Peyer's patch (tissue), 4 donors: ENCODE data around the gene P2RY6.

ENCODE experiments used
- POLR2A ChIP-seq, 2 donors: fragments of 450-650 bp; IDR thresholded peaks; one replicate each; pipeline ENCODE4 v1.5.1; 2017; ENCODE audit warnings: antibody characterized with exemption in 2 of 2, mild to moderate bottlenecking in 2 of 2, moderate library complexity in 2 of 2
- TF ChIP-seq, protein P1 (sequence below), 6 experiments: fragments of 450-650 bp in 4 of 6; fragments of 200-600 bp in 2 of 6; sonication (generic) in 1 of 6; IDR thresholded peaks; one replicate each; pipeline ENCODE4 v1.5.1; 2017 to 2019; ENCODE audit warnings: antibody characterized with exemption in 6 of 6, mild to moderate bottlenecking in 3 of 6, moderate library complexity in 1 of 6

DNA sequence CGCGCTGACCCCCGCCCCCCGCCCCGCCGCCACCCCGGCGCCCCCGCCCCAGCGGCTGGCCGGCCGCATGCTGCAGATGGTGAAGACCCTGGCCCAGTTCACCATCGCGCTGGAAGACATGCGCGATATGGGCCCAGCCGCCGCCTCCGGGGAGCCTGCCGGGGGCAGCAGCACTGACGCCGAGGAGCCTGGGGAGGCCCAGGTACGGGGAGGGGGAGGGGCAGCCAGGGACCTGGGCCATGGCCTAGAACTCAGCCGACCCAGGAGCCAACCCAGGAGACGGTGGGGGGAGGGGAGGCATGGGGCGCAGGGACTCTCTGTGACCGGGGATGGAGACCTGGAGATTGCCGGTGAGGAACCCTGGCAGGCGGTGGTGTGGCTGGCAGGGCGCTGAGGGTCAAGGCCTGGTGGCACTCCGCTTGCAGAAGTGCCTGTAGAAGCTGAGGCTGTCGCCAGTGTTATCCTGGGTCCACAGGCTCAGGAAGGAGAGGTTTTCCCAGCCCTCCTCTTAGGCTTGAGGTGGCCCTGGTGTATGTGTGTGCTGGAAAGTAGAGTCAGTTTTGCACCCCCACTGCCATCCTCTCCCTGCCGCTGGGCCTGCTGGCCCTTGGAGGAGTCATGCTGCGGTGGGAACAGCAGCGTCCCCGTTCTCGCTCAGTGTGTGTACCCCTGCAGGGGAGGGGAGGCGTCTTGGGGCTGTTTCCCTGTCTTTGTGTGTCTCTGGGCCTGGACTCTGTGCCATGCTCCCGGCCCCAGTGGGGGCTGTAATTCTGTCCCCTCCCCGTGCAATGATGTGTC is 71.1 kb downstream of the P2RY6 start:
- no peak for TF ChIP-seq POLR2A (IDR thresholded peaks at IDR 0.05)
- TF ChIP-seq, protein P1, sequence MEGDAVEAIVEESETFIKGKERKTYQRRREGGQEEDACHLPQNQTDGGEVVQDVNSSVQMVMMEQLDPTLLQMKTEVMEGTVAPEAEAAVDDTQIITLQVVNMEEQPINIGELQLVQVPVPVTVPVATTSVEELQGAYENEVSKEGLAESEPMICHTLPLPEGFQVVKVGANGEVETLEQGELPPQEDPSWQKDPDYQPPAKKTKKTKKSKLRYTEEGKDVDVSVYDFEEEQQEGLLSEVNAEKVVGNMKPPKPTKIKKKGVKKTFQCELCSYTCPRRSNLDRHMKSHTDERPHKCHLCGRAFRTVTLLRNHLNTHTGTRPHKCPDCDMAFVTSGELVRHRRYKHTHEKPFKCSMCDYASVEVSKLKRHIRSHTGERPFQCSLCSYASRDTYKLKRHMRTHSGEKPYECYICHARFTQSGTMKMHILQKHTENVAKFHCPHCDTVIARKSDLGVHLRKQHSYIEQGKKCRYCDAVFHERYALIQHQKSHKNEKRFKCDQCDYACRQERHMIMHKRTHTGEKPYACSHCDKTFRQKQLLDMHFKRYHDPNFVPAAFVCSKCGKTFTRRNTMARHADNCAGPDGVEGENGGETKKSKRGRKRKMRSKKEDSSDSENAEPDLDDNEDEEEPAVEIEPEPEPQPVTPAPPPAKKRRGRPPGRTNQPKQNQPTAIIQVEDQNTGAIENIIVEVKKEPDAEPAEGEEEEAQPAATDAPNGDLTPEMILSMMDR (IDR thresholded peaks at IDR 0.05), result no peak
